ENCODE measurements around the gene CHRD.

Gene CHRD

DNA sequence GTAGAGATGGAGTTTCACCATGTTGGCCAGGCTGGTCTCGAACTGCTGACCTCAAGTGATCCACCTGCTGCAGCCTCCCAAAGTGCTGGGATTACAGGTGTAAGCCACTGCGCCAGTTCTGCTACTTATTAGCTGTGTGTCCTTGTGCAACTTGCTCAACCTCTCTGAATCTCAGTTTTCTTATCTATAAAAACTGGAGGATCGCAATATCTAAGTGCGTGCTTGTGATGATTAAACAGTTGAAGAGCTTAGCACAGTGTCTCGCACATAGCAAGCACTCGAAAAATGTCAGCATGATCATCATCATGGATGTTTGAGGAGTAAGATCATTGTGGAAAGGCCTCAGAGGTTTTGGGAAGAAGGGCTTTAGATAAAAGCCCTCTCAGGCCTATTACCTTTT, 29.2 kb upstream of the CHRD start:
- Histone ChIP-seq H3K27ac (no peak overlapping the region), H3K36me3 (peaks cover 45% of the 10 kb centered on the region), H3K27me3 (ENCODE audit: insufficient read depth, low read depth, severe bottlenecking) (no peaks in the 10 kb centered on the region), H3K4me3 (ENCODE audit: low read depth, low read length) (no peak overlapping the region), H3K9me3 (ENCODE audit: severe bottlenecking) (no peaks in the 10 kb centered on the region)
- TF ChIP-seq, protein P1, sequence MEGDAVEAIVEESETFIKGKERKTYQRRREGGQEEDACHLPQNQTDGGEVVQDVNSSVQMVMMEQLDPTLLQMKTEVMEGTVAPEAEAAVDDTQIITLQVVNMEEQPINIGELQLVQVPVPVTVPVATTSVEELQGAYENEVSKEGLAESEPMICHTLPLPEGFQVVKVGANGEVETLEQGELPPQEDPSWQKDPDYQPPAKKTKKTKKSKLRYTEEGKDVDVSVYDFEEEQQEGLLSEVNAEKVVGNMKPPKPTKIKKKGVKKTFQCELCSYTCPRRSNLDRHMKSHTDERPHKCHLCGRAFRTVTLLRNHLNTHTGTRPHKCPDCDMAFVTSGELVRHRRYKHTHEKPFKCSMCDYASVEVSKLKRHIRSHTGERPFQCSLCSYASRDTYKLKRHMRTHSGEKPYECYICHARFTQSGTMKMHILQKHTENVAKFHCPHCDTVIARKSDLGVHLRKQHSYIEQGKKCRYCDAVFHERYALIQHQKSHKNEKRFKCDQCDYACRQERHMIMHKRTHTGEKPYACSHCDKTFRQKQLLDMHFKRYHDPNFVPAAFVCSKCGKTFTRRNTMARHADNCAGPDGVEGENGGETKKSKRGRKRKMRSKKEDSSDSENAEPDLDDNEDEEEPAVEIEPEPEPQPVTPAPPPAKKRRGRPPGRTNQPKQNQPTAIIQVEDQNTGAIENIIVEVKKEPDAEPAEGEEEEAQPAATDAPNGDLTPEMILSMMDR (IDR thresholded peaks at IDR 0.05; ENCODE audit: low read depth, low read length): no peak
- DNase-seq: no peak

- Histone ChIP-seq H3K27ac (no peak overlapping the region), H3K36me3 (peaks cover 45% of the 10 kb centered on the region)
Observed at GRCh38 chr3:184351511-184352148, 28.2 kb upstream of the CHRD start.

GRCh38 chr3:184352149-184352785, 27.6 kb upstream of the CHRD start:
- H3K36me3 ChIP-seq: peaks cover 47% of the 10 kb centered on the region
- H3K27me3 ChIP-seq (ENCODE audit: insufficient read depth, low read depth, severe bottlenecking): no peaks in the 10 kb centered on the region
- TF ChIP-seq, protein P1 (IDR thresholded peaks at IDR 0.05; ENCODE audit: low read depth, low read length): no peak
- no peak overlapping the region for H3K4me3 ChIP-seq (ENCODE audit: low read depth, low read length)
- no peak for DNase-seq
- H3K27ac ChIP-seq: no peak overlapping the region
- no peaks in the 10 kb centered on the region for H3K9me3 ChIP-seq (ENCODE audit: severe bottlenecking)

More at GRCh38 chr3:184351511-184352148, 28.2 kb upstream of the CHRD start:
- Histone ChIP-seq H3K27me3 (ENCODE audit: insufficient read depth, low read depth, severe bottlenecking) (no peaks in the 10 kb centered on the region), H3K9me3 (ENCODE audit: severe bottlenecking) (no peaks in the 10 kb centered on the region), H3K4me3 (ENCODE audit: low read depth, low read length) (no peak overlapping the region)
- no peak for DNase-seq
- TF ChIP-seq, protein P1 (IDR thresholded peaks at IDR 0.05; ENCODE audit: low read depth, low read length): no peak

DNA sequence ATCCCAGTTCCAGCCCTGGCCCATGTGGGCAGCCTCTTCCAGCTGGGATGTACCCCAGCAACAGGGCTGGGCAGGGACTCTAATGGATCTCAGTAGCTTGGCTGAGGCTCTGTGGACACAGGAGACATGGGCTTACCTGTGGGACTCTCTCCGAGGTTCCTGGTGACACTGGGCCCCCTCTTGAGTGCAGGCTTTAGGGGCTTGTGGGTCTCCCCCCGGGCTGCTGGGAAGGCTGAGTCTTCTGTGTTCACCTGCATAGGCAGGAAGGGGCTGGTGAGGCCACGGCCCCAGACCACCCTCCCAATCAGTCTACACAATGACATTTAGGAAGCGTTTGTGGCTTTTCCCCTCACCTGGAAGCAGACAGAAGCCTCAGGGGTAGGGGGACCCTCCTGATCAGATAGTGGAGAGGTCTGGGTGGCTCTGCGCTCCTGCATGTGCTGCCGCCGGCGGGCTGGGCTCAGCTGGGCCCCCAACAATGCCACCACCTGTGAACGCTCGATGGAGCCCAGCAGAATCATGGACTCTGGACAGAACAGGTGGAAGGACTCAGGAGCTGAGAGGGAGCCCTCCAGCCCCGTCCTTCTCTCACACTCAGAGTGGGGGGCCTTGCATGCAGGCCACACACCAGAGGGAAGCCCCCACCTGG, 26.8 kb upstream of the CHRD start:
- Histone ChIP-seq H3K27me3 (ENCODE audit: insufficient read depth, low read depth, severe bottlenecking) (no peaks in the 10 kb centered on the region), H3K36me3 (peaks cover 55% of the 10 kb centered on the region), H3K27ac (no peak overlapping the region), H3K9me3 (ENCODE audit: severe bottlenecking) (no peaks in the 10 kb centered on the region), H3K4me3 (ENCODE audit: low read depth, low read length) (no peak overlapping the region)
- TF ChIP-seq, protein P1 (IDR thresholded peaks at IDR 0.05; ENCODE audit: low read depth, low read length): no peak
- DNase-seq: no peak

DNA sequence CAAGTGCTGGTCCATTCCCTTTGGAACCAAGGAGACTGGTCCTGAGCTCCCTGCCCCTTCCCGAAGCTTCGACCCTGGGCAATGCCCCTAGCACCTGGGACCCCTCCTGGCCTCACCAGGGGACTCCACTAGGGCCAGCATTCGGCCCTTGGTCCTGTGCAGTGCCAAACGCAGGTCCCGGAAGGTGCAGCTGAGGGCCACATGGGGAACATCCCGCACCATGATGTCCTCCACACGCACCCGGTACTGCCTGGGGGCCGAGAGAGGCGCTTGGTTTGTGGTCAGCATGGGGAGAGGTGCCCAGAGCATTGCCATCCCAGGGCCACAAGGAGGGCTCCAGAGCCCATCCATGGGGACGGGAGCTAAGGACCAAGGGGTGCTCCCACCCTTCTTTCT, 26.3 kb upstream of the CHRD start:
- H3K9me3 ChIP-seq (ENCODE audit: severe bottlenecking): no peaks in the 10 kb centered on the region
- H3K27me3 ChIP-seq (ENCODE audit: insufficient read depth, low read depth, severe bottlenecking): no peaks in the 10 kb centered on the region
- H3K36me3 ChIP-seq: peaks cover 60% of the 10 kb centered on the region
- no peak overlapping the region for H3K27ac ChIP-seq
- TF ChIP-seq, protein P1 (IDR thresholded peaks at IDR 0.05; ENCODE audit: low read depth, low read length): no peak
- no peak for DNase-seq
- no peak overlapping the region for H3K4me3 ChIP-seq (ENCODE audit: low read depth, low read length)
